Hepatocyte (in vitro differentiated cells): Measurements from ENCODE around the gene RNF128.

Experiments
- EZH2 ChIP-seq: fragments of 200-600 bp; sonication (generic); IDR thresholded peaks from 2 replicates; pipeline ENCODE4 v1.6.1; 2016; ENCODE audit warnings: antibody characterized with exemption, mild to moderate bottlenecking, borderline replicate concordance
- EZH2phosphoT487 ChIP-seq: fragments of 200-600 bp; sonication (generic); IDR thresholded peaks from one replicate; pipeline ENCODE4 v1.6.1; 2018; ENCODE audit warnings: antibody characterized with exemption, mild to moderate bottlenecking, low read depth, moderate library complexity; ENCODE audit not compliant: unreplicated experiment, severe bottlenecking
- TF ChIP-seq, protein P1 (sequence below): fragments of 200-600 bp; sonication (generic); IDR thresholded peaks from 2 replicates; pipeline ENCODE4 v1.5.1; 2016; ENCODE audit warnings: antibody characterized with exemption, mild to moderate bottlenecking; ENCODE audit not compliant: poor library complexity

GRCh38 chrX:106751407-106751806 lies 24.9 kb downstream of the RNF128 start:
- no peak for TF ChIP-seq EZH2
- TF ChIP-seq EZH2phosphoT487: no peak
- TF ChIP-seq, protein P1, sequence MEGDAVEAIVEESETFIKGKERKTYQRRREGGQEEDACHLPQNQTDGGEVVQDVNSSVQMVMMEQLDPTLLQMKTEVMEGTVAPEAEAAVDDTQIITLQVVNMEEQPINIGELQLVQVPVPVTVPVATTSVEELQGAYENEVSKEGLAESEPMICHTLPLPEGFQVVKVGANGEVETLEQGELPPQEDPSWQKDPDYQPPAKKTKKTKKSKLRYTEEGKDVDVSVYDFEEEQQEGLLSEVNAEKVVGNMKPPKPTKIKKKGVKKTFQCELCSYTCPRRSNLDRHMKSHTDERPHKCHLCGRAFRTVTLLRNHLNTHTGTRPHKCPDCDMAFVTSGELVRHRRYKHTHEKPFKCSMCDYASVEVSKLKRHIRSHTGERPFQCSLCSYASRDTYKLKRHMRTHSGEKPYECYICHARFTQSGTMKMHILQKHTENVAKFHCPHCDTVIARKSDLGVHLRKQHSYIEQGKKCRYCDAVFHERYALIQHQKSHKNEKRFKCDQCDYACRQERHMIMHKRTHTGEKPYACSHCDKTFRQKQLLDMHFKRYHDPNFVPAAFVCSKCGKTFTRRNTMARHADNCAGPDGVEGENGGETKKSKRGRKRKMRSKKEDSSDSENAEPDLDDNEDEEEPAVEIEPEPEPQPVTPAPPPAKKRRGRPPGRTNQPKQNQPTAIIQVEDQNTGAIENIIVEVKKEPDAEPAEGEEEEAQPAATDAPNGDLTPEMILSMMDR: no peak
